Keratinocyte (primary cell): ENCODE measurements around the gene PTGR3.

Experiments used
- CTCF ChIP-seq, 3 experiments: IDR thresholded peaks in 1 of 3; conservative IDR thresholded peaks in 1 of 3; optimal IDR thresholded peaks in 1 of 3; 2 replicates in 2 of 3; 3 replicates in 1 of 3; pipeline versions ENCODE3 to v1.5.1; 2011; ENCODE audit warnings: low read length in 3 of 3, mild to moderate bottlenecking in 3 of 3, moderate library complexity in 2 of 3, control low read depth in 1 of 3, inconsistent platforms in 1 of 3; ENCODE audit not compliant: insufficient read depth in 2 of 3; ENCODE audit errors: extremely low read depth in 1 of 3
- EZH2 ChIP-seq: IDR thresholded peaks from one replicate; pipeline ENCODE4 v1.6.1; 2012; ENCODE audit warnings: inconsistent platforms, mild to moderate bottlenecking, low read length, moderate library complexity

GRCh38 chr18:75222407-75222806 is 13.5 kb upstream of the PTGR3 start:
- TF ChIP-seq EZH2, result no peak
- TF ChIP-seq CTCF (optimal IDR thresholded peaks at IDR 0.05 in 1 of 3, IDR thresholded peaks at IDR 0.05 in 1 of 3, conservative IDR thresholded peaks at IDR 0.05 in 1 of 3; ENCODE audit: extremely low read depth in 1 of 3, insufficient read depth in 2 of 3, low read length in 3 of 3), result no peak
